Smooth muscle cell (in vitro differentiated cells): ENCODE measurements around the gene RASSF7. TPM values are rescaled to one million over a fixed set of nuclear protein-coding genes. Genes with fewer than 3 reads are reported as not detected.

ENCODE experiments used
- DNase-seq: peaks from one replicate; lab custom pipeline; 2025; ENCODE audit not compliant: unreplicated experiment; lab: John Stamatoyannopoulos, UW
- H2AFZ ChIP-seq: fragments of 200-600 bp; sonication (generic); 2 replicates; pipeline ENCODE4 v1.6.0; 2016; ENCODE audit warnings: antibody characterized with exemption, low read depth, mild to moderate bottlenecking
- H3F3A ChIP-seq: fragments of 200-600 bp; sonication (generic); 2 replicates; pipeline ENCODE4 v1.6.0; 2017; ENCODE audit warnings: antibody characterized with exemption, low read depth
- H3K27ac ChIP-seq: fragments of 200-600 bp; sonication (generic); 2 replicates; pipeline ENCODE4 v1.5.1; 2016; ENCODE audit warnings: low read depth, mild to moderate bottlenecking
- H3K27me3 ChIP-seq: fragments of 200-600 bp; sonication (generic); 2 replicates; pipeline ENCODE4 v1.6.1; 2016; ENCODE audit warnings: low read depth, mild to moderate bottlenecking
- H3K36me3 ChIP-seq: fragments of 200-600 bp; sonication (generic); 2 replicates; pipeline ENCODE4 v1.5.1; 2016; ENCODE audit warnings: low read depth
- H3K4me1 ChIP-seq: fragments of 200-600 bp; sonication (generic); 2 replicates; pipeline ENCODE4 v1.5.1; 2016; ENCODE audit warnings: low read depth
- H3K4me2 ChIP-seq: fragments of 200-600 bp; sonication (generic); 2 replicates; pipeline ENCODE4 v1.6.0; 2016; ENCODE audit warnings: mild to moderate bottlenecking
- H3K4me3 ChIP-seq: fragments of 200-600 bp; sonication (generic); 2 replicates; pipeline ENCODE4 v1.5.1; 2016; ENCODE audit warnings: mild to moderate bottlenecking
- H3K79me2 ChIP-seq: fragments of 200-600 bp; sonication (generic); 2 replicates; pipeline ENCODE4 v1.6.0; 2016; ENCODE audit warnings: low read depth, mild to moderate bottlenecking
- H3K9ac ChIP-seq: fragments of 200-600 bp; sonication (generic); 2 replicates; pipeline ENCODE4 v1.6.0; 2016; ENCODE audit warnings: low read depth
- H3K9me3 ChIP-seq: fragments of 200-600 bp; sonication (generic); replicated peaks from 2 replicates; pipeline ENCODE4 v1.5.1; 2016; ENCODE audit warnings: low read depth
- H4K20me1 ChIP-seq: fragments of 200-600 bp; sonication (generic); 2 replicates; pipeline ENCODE4 v1.6.0; 2016; ENCODE audit warnings: low read depth
- WGBS: methylation state at CpG from one replicate; pipeline ENCODE4 v1.1.7; 2016; ENCODE audit warnings: low lambda C conversion rate; 5-methylcytosine and 5-hydroxymethylcytosine counted together
- polyA plus RNA-seq: library from polyadenylated mRNA; unstranded; fragments of >200 nt; fragmentation: Nextera tagmentation; extraction: Ambion mirVana; gene quantifications from 2 replicates; pipeline ENCODE4 v1.2.1, GENCODE V29; 2016
- total RNA-seq: library from RNA; depleted of rRNA; stranded (reverse); fragments of >200 nt; gene quantifications from 2 replicates; pipeline ENCODE4 v1.2.3, GENCODE V29; 2014
- TF ChIP-seq, protein P1 (sequence below): fragments of 200-600 bp; sonication (generic); IDR thresholded peaks from 2 replicates; pipeline ENCODE4 v1.5.1; 2017; ENCODE audit warnings: borderline replicate concordance, mild to moderate bottlenecking, antibody characterized with exemption; ENCODE audit not compliant: insufficient read depth, poor library complexity, severe bottlenecking

The RASSF7 gene
- total and polyA plus RNA-seq, 2 experiments from 2014 or later: 18.6 to 20.4 TPM

DNA sequence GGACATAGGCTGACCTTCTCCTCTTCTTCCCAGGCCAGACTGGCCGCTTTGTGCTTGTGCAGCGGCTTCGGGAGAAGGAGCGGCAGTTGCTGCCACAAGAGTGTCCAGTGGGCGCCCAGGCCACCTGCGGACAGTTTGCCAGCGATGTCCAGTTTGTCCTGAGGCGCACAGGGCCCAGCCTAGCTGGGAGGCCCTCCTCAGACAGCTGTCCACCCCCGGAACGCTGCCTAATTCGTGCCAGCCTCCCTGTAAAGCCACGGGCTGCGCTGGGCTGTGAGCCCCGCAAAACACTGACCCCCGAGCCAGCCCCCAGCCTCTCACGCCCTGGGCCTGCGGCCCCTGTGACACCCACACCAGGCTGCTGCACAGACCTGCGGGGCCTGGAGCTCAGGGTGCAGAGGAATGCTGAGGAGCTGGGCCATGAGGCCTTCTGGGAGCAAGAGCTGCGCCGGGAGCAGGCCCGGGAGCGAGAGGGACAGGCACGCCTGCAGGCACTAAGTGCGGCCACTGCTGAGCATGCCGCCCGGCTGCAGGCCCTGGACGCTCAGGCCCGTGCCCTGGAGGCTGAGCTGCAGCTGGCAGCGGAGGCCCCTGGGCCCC lies 1.4 kb downstream of the RASSF7 start:
- peaks cover 48% of the 10 kb centered on the region for H4K20me1 ChIP-seq
- H3F3A ChIP-seq: peaks cover 9% of the 10 kb centered on the region
- peak overlapping the region; percentile 82 for H3K4me3 ChIP-seq
- no peak overlapping the region for H3K9ac ChIP-seq
- H3K9me3 ChIP-seq: no peaks in the 10 kb centered on the region
- peak overlapping the region; percentile 98 for H3K4me2 ChIP-seq
- H3K4me1 ChIP-seq: peaks cover 10% of the 10 kb centered on the region
- TF ChIP-seq, protein P1, sequence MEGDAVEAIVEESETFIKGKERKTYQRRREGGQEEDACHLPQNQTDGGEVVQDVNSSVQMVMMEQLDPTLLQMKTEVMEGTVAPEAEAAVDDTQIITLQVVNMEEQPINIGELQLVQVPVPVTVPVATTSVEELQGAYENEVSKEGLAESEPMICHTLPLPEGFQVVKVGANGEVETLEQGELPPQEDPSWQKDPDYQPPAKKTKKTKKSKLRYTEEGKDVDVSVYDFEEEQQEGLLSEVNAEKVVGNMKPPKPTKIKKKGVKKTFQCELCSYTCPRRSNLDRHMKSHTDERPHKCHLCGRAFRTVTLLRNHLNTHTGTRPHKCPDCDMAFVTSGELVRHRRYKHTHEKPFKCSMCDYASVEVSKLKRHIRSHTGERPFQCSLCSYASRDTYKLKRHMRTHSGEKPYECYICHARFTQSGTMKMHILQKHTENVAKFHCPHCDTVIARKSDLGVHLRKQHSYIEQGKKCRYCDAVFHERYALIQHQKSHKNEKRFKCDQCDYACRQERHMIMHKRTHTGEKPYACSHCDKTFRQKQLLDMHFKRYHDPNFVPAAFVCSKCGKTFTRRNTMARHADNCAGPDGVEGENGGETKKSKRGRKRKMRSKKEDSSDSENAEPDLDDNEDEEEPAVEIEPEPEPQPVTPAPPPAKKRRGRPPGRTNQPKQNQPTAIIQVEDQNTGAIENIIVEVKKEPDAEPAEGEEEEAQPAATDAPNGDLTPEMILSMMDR: no peak
- H2AFZ ChIP-seq: no peak overlapping the region
- peaks cover 20% of the 10 kb centered on the region for H3K27me3 ChIP-seq
- H3K36me3 ChIP-seq: no peaks in the 10 kb centered on the region
- H3K27ac ChIP-seq: no peak overlapping the region
- peaks cover 6% of the 10 kb centered on the region for H3K79me2 ChIP-seq
- DNase-seq: no peak
- WGBS: 95% methylated on average over 25 of the region's 29 CpGs

DNA sequence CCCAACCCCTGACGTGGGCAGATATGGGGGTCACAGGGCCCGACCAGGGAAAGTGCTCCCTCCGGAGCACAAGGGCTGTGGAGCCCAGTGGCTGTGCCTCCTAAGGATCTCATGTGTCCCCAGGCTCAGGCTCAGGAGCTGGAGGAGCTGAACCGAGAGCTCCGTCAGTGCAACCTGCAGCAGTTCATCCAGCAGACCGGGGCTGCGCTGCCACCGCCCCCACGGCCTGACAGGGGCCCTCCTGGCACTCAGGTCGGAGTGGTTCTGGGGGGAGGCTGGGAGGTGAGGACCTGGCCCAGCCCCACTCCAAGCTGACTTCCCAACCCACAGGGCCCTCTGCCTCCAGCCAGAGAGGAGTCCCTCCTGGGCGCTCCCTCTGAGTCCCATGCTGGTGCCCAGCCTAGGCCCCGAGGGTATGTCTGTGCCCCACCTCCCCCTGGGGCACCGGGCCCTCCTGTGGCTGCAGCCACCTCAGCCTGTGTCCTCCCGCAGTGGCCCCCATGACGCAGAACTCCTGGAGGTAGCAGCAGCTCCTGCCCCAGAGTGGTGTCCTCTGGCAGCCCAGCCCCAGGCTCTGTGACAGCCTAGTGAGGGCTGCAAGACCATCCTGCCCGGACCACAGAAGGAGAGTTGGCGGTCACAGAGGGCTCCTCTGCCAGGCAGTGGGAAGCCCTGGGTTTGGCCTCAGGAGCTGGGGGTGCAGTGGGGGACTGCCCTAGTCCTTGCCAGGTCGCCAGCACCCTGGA lies 2.5 kb downstream of the RASSF7 start:
- H3K27ac ChIP-seq: peak overlapping the region; percentile 24
- no peak overlapping the region for H2AFZ ChIP-seq
- no peak overlapping the region for H3K4me2 ChIP-seq
- 95% methylated on average over 18 of the region's 18 CpGs for WGBS
- H3K4me1 ChIP-seq: peaks cover 10% of the 10 kb centered on the region
- H3K4me3 ChIP-seq: no peak overlapping the region
- no peaks in the 10 kb centered on the region for H3K36me3 ChIP-seq
- H3K9ac ChIP-seq: no peak overlapping the region
- no peak for DNase-seq
- H4K20me1 ChIP-seq: peaks cover 56% of the 10 kb centered on the region
- peaks cover 16% of the 10 kb centered on the region for H3K79me2 ChIP-seq
- no peaks in the 10 kb centered on the region for H3K9me3 ChIP-seq
- peaks cover 9% of the 10 kb centered on the region for H3F3A ChIP-seq
- TF ChIP-seq, protein P1: no peak
- peaks cover 9% of the 10 kb centered on the region for H3K27me3 ChIP-seq

DNA sequence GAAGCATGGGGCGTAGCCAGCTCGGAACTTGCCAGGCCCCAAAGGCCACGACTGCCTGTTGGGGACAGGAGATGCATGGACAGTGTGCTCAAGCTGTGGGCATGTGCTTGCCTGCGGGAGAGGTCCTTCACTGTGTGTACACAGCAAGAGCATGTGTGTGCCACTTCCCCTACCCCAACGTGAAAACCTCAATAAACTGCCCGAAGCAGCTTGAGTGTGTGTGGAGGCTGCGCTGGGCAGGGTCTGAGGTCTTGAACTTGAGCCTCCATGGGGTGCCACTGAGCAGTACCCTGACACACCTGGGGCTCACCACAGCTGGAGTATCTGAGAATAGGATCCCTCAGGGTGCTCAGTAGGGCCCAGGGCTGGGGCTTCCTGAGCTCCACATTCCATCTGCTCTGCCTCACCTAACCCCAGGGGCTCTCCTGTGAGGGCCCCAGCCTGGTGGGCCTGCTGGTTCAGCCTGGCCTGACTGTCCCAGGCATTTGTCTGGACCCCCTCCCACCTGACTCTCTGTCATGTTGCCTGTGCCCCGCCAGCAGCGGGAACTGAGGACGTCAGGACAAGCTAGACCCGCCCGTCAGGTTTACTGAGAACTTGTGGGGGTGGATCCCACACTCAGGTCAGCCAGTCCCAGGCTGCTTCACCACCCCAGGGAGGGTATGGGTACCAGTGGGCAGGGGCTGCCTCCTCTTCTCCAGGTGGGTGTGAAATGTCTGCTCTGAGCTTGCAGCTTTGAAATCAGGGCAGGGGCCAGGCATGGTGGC lies 3.2 kb downstream of the RASSF7 start:
- H3F3A ChIP-seq: peaks cover 9% of the 10 kb centered on the region
- no peak overlapping the region for H3K9ac ChIP-seq
- TF ChIP-seq, protein P1: no peak
- H3K27me3 ChIP-seq: peaks cover 1% of the 10 kb centered on the region
- H3K27ac ChIP-seq: peak overlapping the region; percentile 24
- WGBS: 79% methylated on average over 12 of the region's 12 CpGs
- no peaks in the 10 kb centered on the region for H3K9me3 ChIP-seq
- no peak overlapping the region for H2AFZ ChIP-seq
- peaks cover 56% of the 10 kb centered on the region for H4K20me1 ChIP-seq
- peaks cover 12% of the 10 kb centered on the region for H3K4me1 ChIP-seq
- H3K4me2 ChIP-seq: no peak overlapping the region
- peaks cover 16% of the 10 kb centered on the region for H3K79me2 ChIP-seq
- DNase-seq: no peak
- no peak overlapping the region for H3K4me3 ChIP-seq
- H3K36me3 ChIP-seq: no peaks in the 10 kb centered on the region
